SK-N-SH (cell line): ENCODE measurements around the gene ELMO1. TPM values are rescaled to one million over a fixed set of nuclear protein-coding genes. Genes with fewer than 3 reads are reported as not detected.

ENCODE experiments used
- CTCF ChIA-PET: fragments of 300-600, 350-600 bp; formaldehyde crosslinking; extraction: SDS; loops from one replicate; lab custom pipeline; 2021; lab: Yijun Ruan, JAX
- POLR2A ChIA-PET: fragments of 350-600 bp; sonication (Branson Sonifier 250); formaldehyde crosslinking; extraction: SDS; loops from one replicate; lab custom pipeline; 2020; ENCODE audit warnings: antibody characterized with exemption, inconsistent platforms; lab: Yijun Ruan, JAX
- DNase-seq: peaks from one replicate; pipeline ENCODE4 v3.0.0; 2012
- H2AFZ ChIP-seq: fragments of 200-600 bp; sonication (generic); 2 replicates; pipeline ENCODE4 v1.8.1; 2016; ENCODE audit warnings: antibody characterized with exemption, mild to moderate bottlenecking, low read depth
- H3F3A ChIP-seq: fragments of 200-600 bp; sonication (generic); replicated peaks from 2 replicates; pipeline ENCODE3; 2016; ENCODE audit warnings: antibody characterized with exemption, mild to moderate bottlenecking; ENCODE audit not compliant: insufficient read depth
- H3K27ac ChIP-seq, 2 experiments: fragments of 200-500 bp in 1 of 2; fragments of 200-600 bp in 1 of 2; sonication (Bioruptor generic) in 1 of 2; sonication (generic), shearing (Covaris generic) in 1 of 2; 2 replicates each; pipeline versions ENCODE4 v1.5.1 to v1.6.1; 2014 to 2016; ENCODE audit warnings: low read depth in 2 of 2, inconsistent platforms in 1 of 2, low read length in 1 of 2, mild to moderate bottlenecking in 1 of 2, mixed read lengths in 1 of 2
- H3K27me3 ChIP-seq: fragments of 200-600 bp; sonication (generic), shearing (Covaris generic); 2 replicates; pipeline ENCODE4 v1.6.1; 2016; ENCODE audit warnings: mixed run types; ENCODE audit not compliant: insufficient read depth
- H3K36me3 ChIP-seq, 2 experiments: fragments of 200-500 bp in 1 of 2; fragments of 200-600 bp in 1 of 2; sonication (Bioruptor generic) in 1 of 2; sonication (generic) in 1 of 2; replicated peaks in 1 of 2; 2 replicates each; pipeline versions ENCODE3 to v1.5.1; 2014 to 2016; ENCODE audit warnings: low read length in 1 of 2, mild to moderate bottlenecking in 1 of 2; ENCODE audit not compliant: insufficient read depth in 2 of 2, control insufficient read depth in 1 of 2
- H3K4me1 ChIP-seq, 2 experiments: fragments of 200-500 bp in 1 of 2; fragments of 200-600 bp in 1 of 2; sonication (Bioruptor generic) in 1 of 2; sonication (generic), shearing (Covaris generic) in 1 of 2; 2 replicates each; pipeline versions ENCODE4 v1.5.1 to v1.6.1; 2014 to 2016; ENCODE audit warnings: low read depth in 1 of 2, low read length in 1 of 2, mixed run types in 1 of 2; ENCODE audit not compliant: insufficient read depth in 2 of 2, control insufficient read depth in 1 of 2
- H3K4me2 ChIP-seq: fragments of 200-600 bp; sonication (generic), shearing (Covaris generic); 2 replicates; pipeline ENCODE4 v1.6.1; 2017; ENCODE audit warnings: mixed run types
- H3K4me3 ChIP-seq, 2 experiments: fragments of 200-500 bp in 1 of 2; fragments of 200-600 bp in 1 of 2; sonication (Bioruptor generic) in 1 of 2; sonication (generic), shearing (Covaris generic) in 1 of 2; 2 replicates each; pipeline versions ENCODE4 v1.5.1 to v1.8.1; 2014 to 2016; ENCODE audit warnings: low read depth in 2 of 2, inconsistent platforms in 1 of 2, low read length in 1 of 2, mild to moderate bottlenecking in 1 of 2, mixed read lengths in 1 of 2, moderate library complexity in 1 of 2
- H3K79me2 ChIP-seq: fragments of 200-600 bp; sonication (generic); 2 replicates; pipeline ENCODE4 v1.8.1; 2017; ENCODE audit warnings: mild to moderate bottlenecking; ENCODE audit not compliant: insufficient read depth
- H3K9ac ChIP-seq: fragments of 200-600 bp; sonication (generic); 2 replicates; pipeline ENCODE4 v1.6.1; 2017; ENCODE audit warnings: mixed run types
- H3K9me2 ChIP-seq: fragments of 200-600 bp; sonication (generic); 2 replicates; pipeline ENCODE4 v1.6.1; 2017; ENCODE audit warnings: mixed run types
- H3K9me3 ChIP-seq: fragments of 200-600 bp; sonication (generic); 2 replicates; pipeline ENCODE4 v1.6.1; 2017; ENCODE audit warnings: mixed run types, mild to moderate bottlenecking, moderate library complexity
- H4K20me1 ChIP-seq: fragments of 200-600 bp; sonication (generic); 2 replicates; pipeline ENCODE4 v1.6.1; 2017; ENCODE audit warnings: mild to moderate bottlenecking, mixed run types; ENCODE audit not compliant: insufficient read depth
- CTCF ChIP-seq: fragments of 200-600 bp; sonication (generic); IDR thresholded peaks from 2 replicates; pipeline ENCODE4 v1.6.1; 2017; ENCODE audit warnings: antibody characterized with exemption, mild to moderate bottlenecking, moderate library complexity
- EP300 ChIP-seq, 2 experiments: IDR thresholded peaks; 2 replicates each; pipeline versions ENCODE4 v1.4.0 to v1.6.1; 2012; ENCODE audit warnings: borderline replicate concordance in 1 of 2, low read depth in 1 of 2, low read length in 1 of 2
- FOXJ3 ChIP-seq: sonication (generic); formaldehyde crosslinking; IDR thresholded peaks from 2 replicates; pipeline ENCODE4 v1.5.1; 2020; ENCODE audit warnings: mild to moderate bottlenecking, missing genetic modification reagents
- FOXM1 ChIP-seq: IDR thresholded peaks from 2 replicates; pipeline ENCODE4 v1.4.0; 2012; ENCODE audit warnings: low read depth, mild to moderate bottlenecking
- GATA2 ChIP-seq: sonication (generic); formaldehyde crosslinking; IDR thresholded peaks from 2 replicates; pipeline ENCODE4 v1.5.0; 2020; ENCODE audit warnings: mild to moderate bottlenecking, missing genetic modification reagents
- IRF3 ChIP-seq: fragments of 150-350 bp; IDR thresholded peaks from 2 replicates; pipeline ENCODE4 v1.6.1; 2016; ENCODE audit warnings: mild to moderate bottlenecking, low read depth, low read length
- JUND ChIP-seq: IDR thresholded peaks from 2 replicates; pipeline ENCODE4 v1.4.0; 2012
- MAX ChIP-seq: IDR thresholded peaks from 2 replicates; pipeline ENCODE4 v1.4.0; 2012; ENCODE audit warnings: low read depth
- MEF2A ChIP-seq: IDR thresholded peaks from 2 replicates; pipeline ENCODE4 v1.4.0; 2012; ENCODE audit warnings: low read depth, borderline replicate concordance
- MXI1 ChIP-seq: IDR thresholded peaks from 2 replicates; pipeline ENCODE4 v1.6.1; 2012; ENCODE audit warnings: mild to moderate bottlenecking, low read depth, low read length, improper control_type of control experiment
- PBX3 ChIP-seq: IDR thresholded peaks from 2 replicates; pipeline ENCODE4; 2012
- POLR2AphosphoS5 ChIP-seq: IDR thresholded peaks from 2 replicates; pipeline ENCODE4 v1.6.1; 2012; ENCODE audit warnings: low read depth, low read length
- RAD21 ChIP-seq: IDR thresholded peaks from 2 replicates; pipeline ENCODE4 v1.6.1; 2012; ENCODE audit warnings: mild to moderate bottlenecking, low read length
- TAF1 ChIP-seq: IDR thresholded peaks from 2 replicates; pipeline ENCODE4 v1.6.1; 2012; ENCODE audit warnings: low read depth, mild to moderate bottlenecking, low read length, moderate library complexity, borderline replicate concordance
- TCF12 ChIP-seq: IDR thresholded peaks from 2 replicates; pipeline ENCODE4 v1.4.0; 2012
- USF1 ChIP-seq: IDR thresholded peaks from 2 replicates; pipeline ENCODE4 v1.4.0; 2012; ENCODE audit warnings: low read depth, borderline replicate concordance
- YY1 ChIP-seq: IDR thresholded peaks from 2 replicates; pipeline ENCODE4 v1.4.0; 2012; ENCODE audit warnings: low read depth, mild to moderate bottlenecking
- ZBTB33 ChIP-seq: IDR thresholded peaks from 2 replicates; pipeline ENCODE4 v1.4.0; 2012; ENCODE audit warnings: low read depth, borderline replicate concordance
- WGBS: methylation state at CpG from one replicate; pipeline ENCODE4 v1.1.6; 2017; ENCODE audit warnings: low lambda C conversion rate; 5-methylcytosine and 5-hydroxymethylcytosine counted together
- polyA plus RNA-seq, 3 experiments: library from polyadenylated mRNA; depleted of rRNA; stranded (reverse); fragments of >200 nt; gene quantifications; 2 replicates each; pipeline ENCODE4 v1.2.3, GENCODE V29; 2012

ELMO1 gene
- polyA plus RNA-seq, 1 of the 3 experiments (the other 2 are of a cell fraction) = 0.64 TPM

GRCh38 chr7:37449621-37450020, 957 bp upstream of the ELMO1 start:
- Histone ChIP-seq H3K79me2 (no peaks in the 10 kb centered on the region), H3K4me1 (peaks cover 0 to 13% of the 10 kb centered on the region in 2 experiments; a peak in 2 of 4 replicates), H3F3A (no peaks in the 10 kb centered on the region), H2AFZ (no peak overlapping the region), H3K36me3 (no peaks in the 10 kb centered on the region), H4K20me1 (no peaks in the 10 kb centered on the region), H3K9me3 (no peaks in the 10 kb centered on the region), H3K4me2 (no peak overlapping the region), H3K9me2 (no peaks in the 10 kb centered on the region), H3K27me3 (no peaks in the 10 kb centered on the region), H3K9ac (no peak overlapping the region), H3K4me3 (no peak overlapping the region), H3K27ac (no peak overlapping the region)
- CTCF ChIA-PET = interaction anchor here (0.8 to 5.0 kb wide), 22 partner anchors 9 to 387 kb away, joined by 3 to 40 read pairs (median 4); no protein-coding TSS in a partner anchor
- 32% methylated on average over 5 of the region's 5 CpGs for whole genome bisulfite sequencing
- TF ChIP-seq TAF1 (no peak), CTCF (no peak), MAX (no peak), MEF2A (no peak), POLR2AphosphoS5 (no peak), YY1 (no peak), IRF3 (no peak), EP300 (IDR thresholded peaks at IDR 0.05; ENCODE audit: borderline replicate concordance in 1 of 2, low read depth in 1 of 2, low read length in 1 of 2) (no peak), GATA2 (CRISPR knock-in tag) (no peak), RAD21 (no peak), ZBTB33 (no peak), PBX3 (no peak), JUND (no peak), MXI1 (no peak), USF1 (no peak), FOXJ3 (CRISPR knock-in tag) (no peak), FOXM1 (no peak), TCF12 (no peak)
- POLR2A ChIA-PET = interaction anchor here (0.7 kb wide), 1 partner anchor 165 kb away, joined by 3 read pairs; no protein-coding TSS in a partner anchor
- DNase-seq = no peak
